ENCODE data around the gene OR5H6. TPM values are rescaled to one million over a fixed set of nuclear protein-coding genes. Genes with fewer than 3 reads are reported as not detected.

The OR5H6 gene
- total and polyA plus RNA-seq, 2 of the 13 experiments (the other 11 are each of a cell fraction or from before 2014, with no cell fraction given): not detected

DNA sequence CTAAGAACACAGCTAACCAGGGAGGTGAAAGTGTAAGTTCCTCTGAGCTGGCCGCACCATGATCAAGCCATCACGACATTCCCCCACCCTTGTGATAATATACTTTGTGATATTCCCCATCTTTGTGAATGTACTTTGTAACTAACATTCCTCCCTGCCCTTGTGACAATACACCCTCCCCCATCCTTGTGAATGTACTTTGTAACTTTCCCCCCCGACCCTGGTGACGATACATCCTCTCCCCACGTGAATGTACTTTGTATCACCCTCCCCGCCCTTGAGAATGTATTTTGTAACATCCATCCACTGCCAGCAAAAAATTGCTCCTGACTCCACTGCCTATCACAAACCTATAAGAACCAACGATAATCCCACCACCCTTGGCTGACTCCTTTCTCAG, 20.2 kb upstream of the OR5H6 start (continued):
- TF ChIP-seq, protein P1, sequence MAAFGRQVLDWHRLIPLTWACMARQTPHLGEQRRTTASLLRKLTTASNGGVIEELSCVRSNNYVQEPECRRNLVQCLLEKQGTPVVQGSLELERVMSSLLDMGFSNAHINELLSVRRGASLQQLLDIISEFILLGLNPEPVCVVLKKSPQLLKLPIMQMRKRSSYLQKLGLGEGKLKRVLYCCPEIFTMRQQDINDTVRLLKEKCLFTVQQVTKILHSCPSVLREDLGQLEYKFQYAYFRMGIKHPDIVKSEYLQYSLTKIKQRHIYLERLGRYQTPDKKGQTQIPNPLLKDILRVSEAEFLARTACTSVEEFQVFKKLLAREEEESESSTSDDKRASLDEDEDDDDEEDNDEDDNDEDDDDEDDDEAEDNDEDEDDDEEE (CRISPR knock-in tag; IDR thresholded peaks at IDR 0.05): no peak
- TF ChIP-seq, protein P2, sequence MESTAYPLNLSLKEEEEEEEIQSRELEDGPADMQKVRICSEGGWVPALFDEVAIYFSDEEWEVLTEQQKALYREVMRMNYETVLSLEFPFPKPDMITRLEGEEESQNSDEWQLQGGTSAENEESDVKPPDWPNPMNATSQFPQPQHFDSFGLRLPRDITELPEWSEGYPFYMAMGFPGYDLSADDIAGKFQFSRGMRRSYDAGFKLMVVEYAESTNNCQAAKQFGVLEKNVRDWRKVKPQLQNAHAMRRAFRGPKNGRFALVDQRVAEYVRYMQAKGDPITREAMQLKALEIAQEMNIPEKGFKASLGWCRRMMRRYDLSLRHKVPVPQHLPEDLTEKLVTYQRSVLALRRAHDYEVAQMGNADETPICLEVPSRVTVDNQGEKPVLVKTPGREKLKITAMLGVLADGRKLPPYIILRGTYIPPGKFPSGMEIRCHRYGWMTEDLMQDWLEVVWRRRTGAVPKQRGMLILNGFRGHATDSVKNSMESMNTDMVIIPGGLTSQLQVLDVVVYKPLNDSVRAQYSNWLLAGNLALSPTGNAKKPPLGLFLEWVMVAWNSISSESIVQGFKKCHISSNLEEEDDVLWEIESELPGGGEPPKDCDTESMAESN (CRISPR knock-in tag; conservative IDR thresholded peaks at IDR 0.05): no peak
- TF ChIP-seq, protein P3, sequence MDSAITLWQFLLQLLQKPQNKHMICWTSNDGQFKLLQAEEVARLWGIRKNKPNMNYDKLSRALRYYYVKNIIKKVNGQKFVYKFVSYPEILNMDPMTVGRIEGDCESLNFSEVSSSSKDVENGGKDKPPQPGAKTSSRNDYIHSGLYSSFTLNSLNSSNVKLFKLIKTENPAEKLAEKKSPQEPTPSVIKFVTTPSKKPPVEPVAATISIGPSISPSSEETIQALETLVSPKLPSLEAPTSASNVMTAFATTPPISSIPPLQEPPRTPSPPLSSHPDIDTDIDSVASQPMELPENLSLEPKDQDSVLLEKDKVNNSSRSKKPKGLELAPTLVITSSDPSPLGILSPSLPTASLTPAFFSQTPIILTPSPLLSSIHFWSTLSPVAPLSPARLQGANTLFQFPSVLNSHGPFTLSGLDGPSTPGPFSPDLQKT (CRISPR knock-in tag; IDR thresholded peaks at IDR 0.05; ENCODE audit: borderline replicate concordance): no peak
- TF ChIP-seq NCOA5 (CRISPR knock-in tag; IDR thresholded peaks at IDR 0.05) (no peak), PHF5A (CRISPR knock-in tag; IDR thresholded peaks at IDR 0.05; ENCODE audit: low read depth, unreplicated experiment) (no peak), ARHGAP35 (CRISPR knock-in tag; IDR thresholded peaks at IDR 0.05; ENCODE audit: borderline replicate concordance) (no peak), ZBTB7A (CRISPR knock-in tag; IDR thresholded peaks at IDR 0.05) (no peak), ATF3 (CRISPR knock-in tag; IDR thresholded peaks at IDR 0.05) (no peak), CC2D1A (CRISPR knock-in tag; IDR thresholded peaks at IDR 0.05) (no peak), ZNF546 (CRISPR knock-in tag; conservative IDR thresholded peaks at IDR 0.05) (no peak), KLF6 (CRISPR knock-in tag; IDR thresholded peaks at IDR 0.05) (no peak)
- TF ChIP-seq, protein P4, sequence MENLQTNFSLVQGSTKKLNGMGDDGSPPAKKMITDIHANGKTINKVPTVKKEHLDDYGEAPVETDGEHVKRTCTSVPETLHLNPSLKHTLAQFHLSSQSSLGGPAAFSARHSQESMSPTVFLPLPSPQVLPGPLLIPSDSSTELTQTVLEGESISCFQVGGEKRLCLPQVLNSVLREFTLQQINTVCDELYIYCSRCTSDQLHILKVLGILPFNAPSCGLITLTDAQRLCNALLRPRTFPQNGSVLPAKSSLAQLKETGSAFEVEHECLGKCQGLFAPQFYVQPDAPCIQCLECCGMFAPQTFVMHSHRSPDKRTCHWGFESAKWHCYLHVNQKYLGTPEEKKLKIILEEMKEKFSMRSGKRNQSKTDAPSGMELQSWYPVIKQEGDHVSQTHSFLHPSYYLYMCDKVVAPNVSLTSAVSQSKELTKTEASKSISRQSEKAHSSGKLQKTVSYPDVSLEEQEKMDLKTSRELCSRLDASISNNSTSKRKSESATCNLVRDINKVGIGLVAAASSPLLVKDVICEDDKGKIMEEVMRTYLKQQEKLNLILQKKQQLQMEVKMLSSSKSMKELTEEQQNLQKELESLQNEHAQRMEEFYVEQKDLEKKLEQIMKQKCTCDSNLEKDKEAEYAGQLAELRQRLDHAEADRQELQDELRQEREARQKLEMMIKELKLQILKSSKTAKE (CRISPR knock-in tag; IDR thresholded peaks at IDR 0.05; ENCODE audit: borderline replicate concordance): no peak
- TF ChIP-seq, protein P5, sequence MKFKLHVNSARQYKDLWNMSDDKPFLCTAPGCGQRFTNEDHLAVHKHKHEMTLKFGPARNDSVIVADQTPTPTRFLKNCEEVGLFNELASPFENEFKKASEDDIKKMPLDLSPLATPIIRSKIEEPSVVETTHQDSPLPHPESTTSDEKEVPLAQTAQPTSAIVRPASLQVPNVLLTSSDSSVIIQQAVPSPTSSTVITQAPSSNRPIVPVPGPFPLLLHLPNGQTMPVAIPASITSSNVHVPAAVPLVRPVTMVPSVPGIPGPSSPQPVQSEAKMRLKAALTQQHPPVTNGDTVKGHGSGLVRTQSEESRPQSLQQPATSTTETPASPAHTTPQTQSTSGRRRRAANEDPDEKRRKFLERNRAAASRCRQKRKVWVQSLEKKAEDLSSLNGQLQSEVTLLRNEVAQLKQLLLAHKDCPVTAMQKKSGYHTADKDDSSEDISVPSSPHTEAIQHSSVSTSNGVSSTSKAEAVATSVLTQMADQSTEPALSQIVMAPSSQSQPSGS (CRISPR knock-in tag; IDR thresholded peaks at IDR 0.05): no peak
- TF ChIP-seq, protein P6, sequence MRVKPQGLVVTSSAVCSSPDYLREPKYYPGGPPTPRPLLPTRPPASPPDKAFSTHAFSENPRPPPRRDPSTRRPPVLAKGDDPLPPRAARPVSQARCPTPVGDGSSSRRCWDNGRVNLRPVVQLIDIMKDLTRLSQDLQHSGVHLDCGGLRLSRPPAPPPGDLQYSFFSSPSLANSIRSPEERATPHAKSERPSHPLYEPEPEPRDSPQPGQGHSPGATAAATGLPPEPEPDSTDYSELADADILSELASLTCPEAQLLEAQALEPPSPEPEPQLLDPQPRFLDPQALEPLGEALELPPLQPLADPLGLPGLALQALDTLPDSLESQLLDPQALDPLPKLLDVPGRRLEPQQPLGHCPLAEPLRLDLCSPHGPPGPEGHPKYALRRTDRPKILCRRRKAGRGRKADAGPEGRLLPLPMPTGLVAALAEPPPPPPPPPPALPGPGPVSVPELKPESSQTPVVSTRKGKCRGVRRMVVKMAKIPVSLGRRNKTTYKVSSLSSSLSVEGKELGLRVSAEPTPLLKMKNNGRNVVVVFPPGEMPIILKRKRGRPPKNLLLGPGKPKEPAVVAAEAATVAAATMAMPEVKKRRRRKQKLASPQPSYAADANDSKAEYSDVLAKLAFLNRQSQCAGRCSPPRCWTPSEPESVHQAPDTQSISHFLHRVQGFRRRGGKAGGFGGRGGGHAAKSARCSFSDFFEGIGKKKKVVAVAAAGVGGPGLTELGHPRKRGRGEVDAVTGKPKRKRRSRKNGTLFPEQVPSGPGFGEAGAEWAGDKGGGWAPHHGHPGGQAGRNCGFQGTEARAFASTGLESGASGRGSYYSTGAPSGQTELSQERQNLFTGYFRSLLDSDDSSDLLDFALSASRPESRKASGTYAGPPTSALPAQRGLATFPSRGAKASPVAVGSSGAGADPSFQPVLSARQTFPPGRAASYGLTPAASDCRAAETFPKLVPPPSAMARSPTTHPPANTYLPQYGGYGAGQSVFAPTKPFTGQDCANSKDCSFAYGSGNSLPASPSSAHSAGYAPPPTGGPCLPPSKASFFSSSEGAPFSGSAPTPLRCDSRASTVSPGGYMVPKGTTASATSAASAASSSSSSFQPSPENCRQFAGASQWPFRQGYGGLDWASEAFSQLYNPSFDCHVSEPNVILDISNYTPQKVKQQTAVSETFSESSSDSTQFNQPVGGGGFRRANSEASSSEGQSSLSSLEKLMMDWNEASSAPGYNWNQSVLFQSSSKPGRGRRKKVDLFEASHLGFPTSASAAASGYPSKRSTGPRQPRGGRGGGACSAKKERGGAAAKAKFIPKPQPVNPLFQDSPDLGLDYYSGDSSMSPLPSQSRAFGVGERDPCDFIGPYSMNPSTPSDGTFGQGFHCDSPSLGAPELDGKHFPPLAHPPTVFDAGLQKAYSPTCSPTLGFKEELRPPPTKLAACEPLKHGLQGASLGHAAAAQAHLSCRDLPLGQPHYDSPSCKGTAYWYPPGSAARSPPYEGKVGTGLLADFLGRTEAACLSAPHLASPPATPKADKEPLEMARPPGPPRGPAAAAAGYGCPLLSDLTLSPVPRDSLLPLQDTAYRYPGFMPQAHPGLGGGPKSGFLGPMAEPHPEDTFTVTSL (CRISPR knock-in tag; IDR thresholded peaks at IDR 0.05; ENCODE audit: borderline replicate concordance): peak; percentile 29; the same call in 1 of the 2 replicates

All from HepG2 (cell line).